Right ventricle myocardium superior (tissue), 1 donor: ENCODE measurements around the gene PRDX5. TPM values are rescaled to one million over a fixed set of nuclear protein-coding genes. Genes with fewer than 3 reads are reported as not detected.

ENCODE experiments used
- ATAC-seq: fragments of 200-7000 bp; cut with Tn5 transposase; one replicate; pipeline ENCODE4 v1.9.1; 2020; ENCODE audit warnings: mild to moderate bottlenecking; ENCODE audit not compliant: poor library complexity
- DNase-seq: peaks from one replicate; pipeline ENCODE4 v3.0.0-alpha.2; 2020
- intact Hi-C: fragments of 100-400 bp; cut with DNase I; formaldehyde crosslinking; loops from one replicate; pipeline ENCODE4 v1.11.2; 2022
- microRNA-seq: library from miRNA; unstranded; fragments of <30 nt; microRNA quantifications from one replicate; pipeline ENCODE4 v1.2.0, GENCODE V29; 2020
- total RNA-seq: library from RNA; stranded (reverse); fragmentation: NEBNext Ultra II Directional; extraction: Animal tissue kit (Norgen Biotek cat#: 25700); gene quantifications from one replicate; pipeline ENCODE4 v1.2.1, GENCODE V29; 2021
- donor health status: DM: no; HTN: yes; CAD: no; lungs with severe emphysema.

Gene PRDX5
- total RNA-seq, 1 donor from 2014 or later, result 417 TPM

DNA sequence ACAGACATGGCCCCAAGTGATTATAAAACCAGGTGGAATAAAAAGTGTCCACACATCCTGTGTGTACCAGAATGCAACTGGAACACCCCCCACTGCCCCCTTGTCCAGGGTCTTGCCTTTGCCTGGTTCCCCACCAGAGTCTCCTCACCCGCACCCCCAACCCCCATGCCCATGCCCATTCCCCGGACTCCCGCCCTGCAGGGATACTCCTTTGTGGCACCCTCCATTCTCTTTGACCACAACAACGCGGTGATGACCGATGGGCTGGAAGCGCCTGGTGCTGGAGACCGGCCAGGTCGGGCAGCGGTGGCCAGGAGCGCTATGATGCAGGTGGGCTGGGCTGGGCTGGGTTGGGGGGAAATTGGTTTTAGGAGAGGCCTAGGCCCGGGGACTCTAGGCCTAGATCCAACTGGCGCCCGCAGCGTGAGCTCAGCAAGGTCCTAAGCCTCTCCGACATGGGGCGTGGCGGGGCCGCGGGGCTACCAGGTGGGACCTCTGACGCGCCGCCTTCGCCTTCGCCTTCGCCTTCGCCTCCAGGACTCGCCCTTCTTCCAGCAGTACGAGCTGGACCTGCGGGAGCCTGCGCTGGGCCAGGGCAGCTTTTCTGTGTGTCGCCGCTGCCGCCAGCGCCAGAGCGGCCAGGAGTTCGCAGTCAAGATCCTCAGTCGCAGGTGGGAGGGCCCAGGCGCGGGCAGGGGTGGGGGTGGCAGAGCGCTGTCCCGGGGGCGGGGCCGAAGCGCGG is 50.2 kb downstream of the PRDX5 start:
- intact Hi-C loops, result no loop called here
- ATAC-seq (no peak), DNase-seq (no peak)

DNA sequence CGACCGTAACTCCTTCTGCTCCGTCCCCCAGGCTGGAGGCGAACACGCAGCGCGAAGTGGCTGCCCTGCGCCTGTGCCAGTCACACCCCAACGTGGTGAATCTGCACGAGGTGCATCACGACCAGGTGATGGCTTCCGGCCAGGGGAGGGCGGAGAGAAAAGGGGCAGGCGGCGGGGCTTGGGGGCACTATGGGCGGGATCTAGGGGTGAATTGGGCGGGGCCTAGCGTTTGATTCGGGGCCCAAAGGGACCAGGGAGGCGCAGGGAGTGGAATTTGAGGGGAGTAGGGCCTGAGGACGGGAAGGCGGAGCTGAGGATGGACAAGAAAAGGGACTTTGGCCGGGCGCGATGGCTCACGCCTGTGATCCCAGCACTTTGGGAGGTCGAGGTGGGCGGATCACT is 50.8 kb downstream of the PRDX5 start:
- intact Hi-C loops, result no loop called here
- ATAC-seq (no peak), DNase-seq (no peak)

DNA sequence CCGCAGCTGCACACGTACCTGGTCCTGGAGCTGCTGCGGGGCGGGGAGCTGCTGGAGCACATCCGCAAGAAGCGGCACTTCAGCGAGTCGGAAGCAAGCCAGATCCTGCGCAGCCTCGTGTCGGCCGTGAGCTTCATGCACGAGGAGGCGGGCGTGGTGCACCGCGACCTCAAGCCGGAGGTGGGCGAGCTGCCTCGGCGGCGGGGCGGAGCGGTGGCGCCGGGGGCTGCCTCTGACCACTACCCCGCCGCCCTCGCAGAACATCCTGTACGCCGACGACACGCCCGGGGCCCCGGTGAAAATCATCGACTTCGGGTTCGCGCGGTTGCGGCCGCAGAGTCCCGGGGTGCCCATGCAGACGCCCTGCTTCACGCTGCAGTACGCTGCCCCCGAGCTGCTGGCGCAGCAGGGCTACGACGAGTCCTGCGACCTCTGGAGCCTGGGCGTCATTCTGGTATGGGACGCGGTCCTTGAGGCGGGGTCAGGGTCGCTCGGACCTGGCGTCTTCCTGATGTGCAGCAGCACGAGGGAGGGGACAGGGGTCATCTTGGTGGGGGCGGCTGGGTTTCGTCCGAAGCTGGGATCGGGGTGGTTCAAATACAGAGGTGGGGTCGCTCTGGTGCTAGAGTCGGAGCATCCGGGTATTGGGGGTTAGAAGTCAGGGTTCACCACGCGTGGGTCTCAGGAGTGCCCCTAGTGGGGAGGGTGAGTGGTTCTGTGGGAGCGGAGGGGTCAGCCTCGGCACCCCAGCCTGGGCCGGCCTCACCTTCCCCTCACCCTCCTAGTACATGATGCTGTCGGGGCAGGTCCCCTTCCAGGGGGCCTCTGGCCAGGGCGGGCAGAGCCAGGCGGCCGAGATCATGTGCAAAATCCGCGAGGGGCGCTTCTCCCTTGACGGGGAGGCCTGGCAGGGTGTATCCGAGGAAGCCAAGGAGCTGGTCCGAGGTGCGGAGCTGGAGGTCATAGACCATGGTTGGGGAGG is 51.8 kb downstream of the PRDX5 start:
- ATAC-seq (no peak), DNase-seq (no peak)
- intact Hi-C loops, result no loop called here

DNA sequence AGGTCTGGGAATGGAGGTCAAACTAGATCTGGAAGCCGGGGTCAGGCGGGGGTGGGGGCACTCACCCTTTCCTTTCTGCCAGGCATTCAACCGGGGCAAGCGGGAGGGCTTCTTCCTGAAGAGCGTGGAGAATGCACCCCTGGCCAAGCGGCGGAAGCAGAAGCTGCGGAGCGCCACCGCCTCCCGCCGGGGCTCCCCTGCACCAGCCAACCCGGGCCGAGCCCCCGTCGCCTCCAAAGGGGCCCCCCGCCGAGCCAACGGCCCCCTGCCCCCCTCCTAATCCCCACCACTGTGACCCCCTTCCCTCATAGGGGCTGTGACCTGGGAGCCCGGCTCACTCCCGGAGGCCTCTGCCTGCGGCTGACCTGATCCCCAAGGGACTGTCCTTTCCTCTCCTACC is 53.3 kb downstream of the PRDX5 start:
- intact Hi-C loops, result no loop called here
- ATAC-seq (no peak), DNase-seq (no peak)

Small RNA genes lying within 50 kb of the gene (microRNA-seq; reads per million reads assigned to microRNA genes)
- gene MIR1237, result not detected
- 1.3 reads per million for gene MIR7155

Other genes starting within 250 kb of the PRDX5 start
- 124 TPM for gene MACROD1, start 152.0 kb upstream of the PRDX5 start, total RNA-seq
- gene STIP1, start 131.9 kb upstream of the PRDX5 start, total RNA-seq, result 116 TPM
- gene FERMT3, start 111.4 kb upstream of the PRDX5 start, total RNA-seq, result 6.0 TPM
- gene TRPT1, start 91.9 kb upstream of the PRDX5 start, total RNA-seq, result 79.8 TPM
- gene NUDT22, start 91.8 kb upstream of the PRDX5 start, total RNA-seq, result 60.8 TPM
- 58.0 TPM for gene DNAJC4, start 87.6 kb upstream of the PRDX5 start, total RNA-seq
- 276 TPM for gene VEGFB, start 83.5 kb upstream of the PRDX5 start, total RNA-seq
- 41.6 TPM for gene FKBP2, start 77.0 kb upstream of the PRDX5 start, total RNA-seq
- 123 TPM for gene PPP1R14B, start 71.2 kb upstream of the PRDX5 start, total RNA-seq
- 11.3 TPM for gene PLCB3, start 66.6 kb upstream of the PRDX5 start, total RNA-seq
- 90.1 TPM for gene BAD, start 33.5 kb upstream of the PRDX5 start, total RNA-seq
- 28.5 TPM for gene GPR137, start 32.3 kb upstream of the PRDX5 start, total RNA-seq
- not detected for gene KCNK4, start 26.8 kb upstream of the PRDX5 start, total RNA-seq
- gene CATSPERZ, start 17.8 kb upstream of the PRDX5 start, total RNA-seq, result not detected
- 241 TPM for gene ESRRA, start 12.6 kb upstream of the PRDX5 start, total RNA-seq
- gene TRMT112, start 562 bp upstream of the PRDX5 start, total RNA-seq, result 97.5 TPM
- gene CCDC88B, start 22.1 kb downstream of the PRDX5 start, total RNA-seq, result 7.7 TPM
- 14.6 TPM for gene RPS6KA4, start 41.0 kb downstream of the PRDX5 start, total RNA-seq
- not detected for gene SLC22A11, start 237.8 kb downstream of the PRDX5 start, total RNA-seq